AG04450 (cell line): ENCODE results near the gene DSPP. TPM values are rescaled to one million over a fixed set of nuclear protein-coding genes. Genes with fewer than 3 reads are reported as not detected.
A peak's percentile ranks its signal among the peaks of the same experiment; 100 is the strongest.

ENCODE experiments used
- CTCF ChIA-PET: fragments of 300-600, 350-600 bp; formaldehyde crosslinking; extraction: SDS; loops from one replicate; lab custom pipeline; 2022; ENCODE audit warnings: antibody characterized with exemption, inconsistent platforms; lab: Charles Lee
- POLR2A ChIA-PET: fragments of 350-600 bp; formaldehyde crosslinking; extraction: SDS; loops from one replicate; lab custom pipeline; 2021; ENCODE audit warnings: antibody characterized with exemption, inconsistent platforms; lab: Yijun Ruan, JAX
- DNase-seq: peaks from one replicate; pipeline ENCODE4 v3.0.0-alpha.2; 2011; ENCODE audit warnings: low read depth, low spot score
- H3K27ac ChIP-seq: one replicate; pipeline ENCODE4 v1.5.1; 2012; ENCODE audit warnings: low read depth, low read length, control low read depth
- H3K27me3 ChIP-seq: one replicate; pipeline ENCODE4 v1.6.0; 2012; ENCODE audit warnings: low read length; ENCODE audit not compliant: control insufficient read depth, insufficient read depth
- H3K4me3 ChIP-seq: 2 replicates; pipeline ENCODE4 v1.5.1; 2011; ENCODE audit warnings: mild to moderate bottlenecking, low read depth, low read length, control low read depth
- H3K9me3 ChIP-seq: 2 replicates; pipeline ENCODE4 v1.5.1; 2012; ENCODE audit warnings: low read length; ENCODE audit not compliant: control insufficient read depth, insufficient read depth
- polyA plus RNA-seq: library from polyadenylated mRNA; depleted of rRNA; stranded (reverse); fragments of >200 nt; gene quantifications from 2 replicates; pipeline ENCODE4 v1.2.3, GENCODE V29; 2011
- TF ChIP-seq, protein P1 (sequence below): IDR thresholded peaks from 2 replicates; pipeline ENCODE4 v1.5.1; 2011; ENCODE audit warnings: low read depth, low read length, control low read depth, inconsistent platforms

The DSPP gene
- polyA plus RNA-seq, 1 experiment = not detected

DNA sequence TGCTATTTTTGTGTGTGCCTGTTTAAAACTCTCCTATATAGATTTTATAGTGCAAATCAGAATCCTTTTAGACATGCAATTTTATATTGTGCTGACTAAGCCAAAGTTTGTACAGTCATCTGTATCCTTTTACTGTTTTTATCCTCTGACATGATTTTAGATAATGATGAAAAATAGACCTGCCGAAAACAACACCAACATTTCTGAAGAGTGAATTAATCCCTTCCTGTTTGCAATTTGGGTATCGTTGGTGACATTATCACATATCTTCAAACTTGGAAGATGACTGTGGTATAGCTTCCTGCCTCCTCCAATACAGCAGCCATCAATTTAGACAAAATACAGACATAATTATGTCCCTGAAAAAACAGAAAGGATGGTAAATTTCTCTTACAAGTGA lies 28.9 kb upstream of the DSPP start:
- Histone ChIP-seq H3K27ac (no peak overlapping the region), H3K9me3 (no peaks in the 10 kb centered on the region), H3K4me3 (no peak overlapping the region), H3K27me3 (no peaks in the 10 kb centered on the region)
- TF ChIP-seq, protein P1, sequence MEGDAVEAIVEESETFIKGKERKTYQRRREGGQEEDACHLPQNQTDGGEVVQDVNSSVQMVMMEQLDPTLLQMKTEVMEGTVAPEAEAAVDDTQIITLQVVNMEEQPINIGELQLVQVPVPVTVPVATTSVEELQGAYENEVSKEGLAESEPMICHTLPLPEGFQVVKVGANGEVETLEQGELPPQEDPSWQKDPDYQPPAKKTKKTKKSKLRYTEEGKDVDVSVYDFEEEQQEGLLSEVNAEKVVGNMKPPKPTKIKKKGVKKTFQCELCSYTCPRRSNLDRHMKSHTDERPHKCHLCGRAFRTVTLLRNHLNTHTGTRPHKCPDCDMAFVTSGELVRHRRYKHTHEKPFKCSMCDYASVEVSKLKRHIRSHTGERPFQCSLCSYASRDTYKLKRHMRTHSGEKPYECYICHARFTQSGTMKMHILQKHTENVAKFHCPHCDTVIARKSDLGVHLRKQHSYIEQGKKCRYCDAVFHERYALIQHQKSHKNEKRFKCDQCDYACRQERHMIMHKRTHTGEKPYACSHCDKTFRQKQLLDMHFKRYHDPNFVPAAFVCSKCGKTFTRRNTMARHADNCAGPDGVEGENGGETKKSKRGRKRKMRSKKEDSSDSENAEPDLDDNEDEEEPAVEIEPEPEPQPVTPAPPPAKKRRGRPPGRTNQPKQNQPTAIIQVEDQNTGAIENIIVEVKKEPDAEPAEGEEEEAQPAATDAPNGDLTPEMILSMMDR = no peak
- no peak for DNase-seq
- ChIA-PET POLR2A (no interaction called here), CTCF (no interaction called here)

DNA sequence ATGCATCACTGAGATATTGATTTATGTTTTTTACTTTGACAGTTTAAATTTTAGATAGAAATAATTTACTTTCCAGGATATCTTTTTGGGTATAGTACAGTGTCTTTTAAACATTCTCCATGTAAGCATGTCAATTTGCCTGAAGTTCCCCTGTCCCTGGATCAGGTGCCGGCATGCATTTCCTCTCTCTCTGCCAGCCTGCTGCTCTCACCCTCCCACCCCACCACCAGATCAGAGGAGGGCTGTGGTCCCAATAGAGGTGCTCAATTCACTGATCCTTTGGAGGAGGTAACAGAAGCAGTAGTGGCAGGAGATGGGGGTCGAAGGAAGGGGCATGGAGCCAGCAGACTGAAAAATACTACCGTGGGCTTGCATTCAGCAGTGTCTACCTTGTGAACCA lies 28.3 kb upstream of the DSPP start:
- Histone ChIP-seq H3K27ac (no peak overlapping the region), H3K27me3 (no peaks in the 10 kb centered on the region), H3K9me3 (no peaks in the 10 kb centered on the region), H3K4me3 (no peak overlapping the region)
- DNase-seq = no peak
- TF ChIP-seq, protein P1 = no peak
- POLR2A ChIA-PET = no interaction called here
- CTCF ChIA-PET = no interaction called here

DNA sequence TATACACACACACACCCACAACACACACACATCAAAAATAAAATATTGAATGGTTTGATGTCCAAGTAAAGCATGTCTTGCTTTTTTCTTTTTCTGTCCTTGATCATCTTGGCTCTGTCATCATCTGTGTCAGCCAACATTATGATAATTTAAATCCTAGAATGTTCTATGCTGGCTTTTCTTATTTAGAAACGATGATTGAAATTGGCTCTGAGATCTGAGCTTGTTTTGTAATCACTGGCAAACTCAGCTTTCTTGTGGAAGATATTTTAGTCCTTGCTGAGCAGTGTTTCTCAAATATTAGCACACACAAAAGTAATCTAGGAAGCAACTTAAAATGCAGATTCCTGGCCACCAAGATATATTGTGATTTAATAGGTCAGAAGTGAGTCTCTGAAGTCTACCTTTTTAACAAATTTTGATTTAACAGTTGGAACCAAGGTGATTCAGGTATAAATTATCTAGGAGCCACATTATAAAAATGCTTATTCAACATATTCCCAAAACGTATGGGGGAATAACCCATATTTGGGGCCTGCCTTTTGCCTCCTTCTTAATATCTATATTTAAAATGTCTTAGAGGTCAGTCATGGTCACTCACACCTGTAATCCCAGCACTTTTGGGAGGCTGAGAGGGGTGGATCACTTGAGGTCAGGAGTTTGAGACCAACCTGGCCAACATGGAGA lies 24.0 kb upstream of the DSPP start:
- H3K27me3 ChIP-seq = no peaks in the 10 kb centered on the region
- TF ChIP-seq, protein P1 = no peak
- H3K4me3 ChIP-seq = no peak overlapping the region
- ChIA-PET CTCF (interaction anchor here (0.7 kb wide), 1 partner anchor 14 kb away, joined by 4 read pairs; no protein-coding TSS in a partner anchor), POLR2A (no interaction called here)
- no peak for DNase-seq
- H3K9me3 ChIP-seq = no peaks in the 10 kb centered on the region
- H3K27ac ChIP-seq = no peak overlapping the region

DNA sequence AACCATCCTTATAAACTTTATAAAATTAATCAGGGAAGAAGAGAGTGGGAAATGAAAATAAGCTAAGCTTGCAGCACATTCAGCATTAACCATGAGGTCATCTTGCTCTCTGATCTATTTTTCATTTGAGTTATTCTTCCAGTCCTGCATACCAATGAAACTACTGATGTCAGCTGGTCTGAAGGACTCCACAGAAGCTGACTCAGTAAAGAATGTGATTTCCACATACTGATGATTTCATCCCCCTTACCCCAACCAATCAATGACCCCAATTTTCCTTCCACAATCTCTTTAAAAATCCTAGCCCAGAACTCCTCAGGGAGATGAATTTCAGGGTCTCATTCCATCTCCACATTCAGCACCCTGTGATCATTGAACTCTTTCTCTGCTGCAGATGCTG lies 18.8 kb upstream of the DSPP start:
- H3K27me3 ChIP-seq = no peaks in the 10 kb centered on the region
- H3K4me3 ChIP-seq = no peak overlapping the region
- ChIA-PET CTCF (interaction anchor here (0.6 kb wide), 1 partner anchor 579 kb away, joined by 4 read pairs; no protein-coding TSS in a partner anchor), POLR2A (no interaction called here)
- peak overlapping the region; percentile 23 for H3K27ac ChIP-seq
- TF ChIP-seq, protein P1 = no peak
- peak; percentile 56 for DNase-seq
- H3K9me3 ChIP-seq = no peaks in the 10 kb centered on the region

DNA sequence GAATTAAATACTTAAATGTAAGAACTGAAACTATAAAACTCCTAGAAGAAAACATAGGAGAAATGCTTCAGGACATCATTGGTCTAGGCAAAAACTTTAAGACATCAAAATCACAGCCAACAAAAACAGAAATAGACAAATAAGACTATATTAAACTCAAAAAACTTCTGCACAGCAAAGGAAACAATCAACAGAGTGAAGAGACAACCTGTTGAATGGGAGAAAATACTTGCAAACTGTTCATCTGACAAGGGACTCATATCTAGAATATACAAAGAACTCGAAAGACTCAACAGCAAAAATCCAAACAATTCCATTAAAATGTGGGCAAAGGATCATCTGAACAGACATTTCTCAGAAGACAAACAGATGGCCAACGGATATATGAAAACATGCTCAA lies 16.2 kb upstream of the DSPP start:
- ChIA-PET POLR2A (no interaction called here), CTCF (no interaction called here)
- no peak overlapping the region for H3K4me3 ChIP-seq
- H3K9me3 ChIP-seq = no peaks in the 10 kb centered on the region
- TF ChIP-seq, protein P1 = no peak
- H3K27me3 ChIP-seq = no peaks in the 10 kb centered on the region
- H3K27ac ChIP-seq = no peak overlapping the region
- no peak for DNase-seq
